NCI-H187 (cell line): Measurements from ENCODE around the gene GPR161.
A peak's percentile ranks its signal among the peaks of the same experiment; 100 is the strongest.

Source experiments
- DNase-seq, 2 experiments: peaks; one replicate each; lab custom pipeline; 2025; lab: John Stamatoyannopoulos, UW

GPR161 gene

GRCh38 chr1:168110896-168111545 is 25.7 kb downstream of the GPR161 start:
- DNase-seq, result no peak

GRCh38 chr1:168106274-168106673 is 30.5 kb downstream of the GPR161 start:
- no peak for DNase-seq

GRCh38 chr1:168105846-168106245 is 30.9 kb downstream of the GPR161 start:
- DNase-seq, result no peak

GRCh38 chr1:168104535-168104934 is 32.2 kb downstream of the GPR161 start:
- no peak for DNase-seq

- DNase-seq, result no peak
Observed at GRCh38 chr1:168102487-168102886, 34.2 kb downstream of the GPR161 start.

GRCh38 chr1:168101336-168101735 is 35.4 kb downstream of the GPR161 start:
- no peak for DNase-seq

- DNase-seq, result no peak
Observed at GRCh38 chr1:168100315-168101002, 36.3 kb downstream of the GPR161 start.

- no peak for DNase-seq
Observed at GRCh38 chr1:168099337-168099801, 37.4 kb downstream of the GPR161 start.

- DNase-seq, result no peak
Observed at GRCh38 chr1:168098534-168099320, 38.0 kb downstream of the GPR161 start.

GRCh38 chr1:168097921-168098528 is 38.7 kb downstream of the GPR161 start:
- no peak for DNase-seq

- no peak for DNase-seq
Observed at GRCh38 chr1:168096296-168097165, 40.2 kb downstream of the GPR161 start.

GRCh38 chr1:168095476-168095875 is 41.3 kb downstream of the GPR161 start:
- no peak for DNase-seq

- no peak for DNase-seq
Observed at GRCh38 chr1:168093616-168094015, 43.1 kb downstream of the GPR161 start.

- DNase-seq, result peak in 1 of 2 experiments; percentile 8
Observed at GRCh38 chr1:168092566-168093355, 44.0 kb downstream of the GPR161 start.

GRCh38 chr1:168091720-168092550 is 44.8 kb downstream of the GPR161 start:
- DNase-seq, result no peak

GRCh38 chr1:168091063-168091462 is 45.7 kb downstream of the GPR161 start:
- no peak for DNase-seq

GRCh38 chr1:168090395-168090794 is 46.3 kb downstream of the GPR161 start:
- no peak for DNase-seq

GRCh38 chr1:168089979-168090337 is 46.8 kb downstream of the GPR161 start:
- DNase-seq, result no peak

GRCh38 chr1:168089326-168089978 is 47.3 kb downstream of the GPR161 start:
- no peak for DNase-seq
